ENCODE measurements around the gene ATP8A1.

ATP8A1 gene

DNA sequence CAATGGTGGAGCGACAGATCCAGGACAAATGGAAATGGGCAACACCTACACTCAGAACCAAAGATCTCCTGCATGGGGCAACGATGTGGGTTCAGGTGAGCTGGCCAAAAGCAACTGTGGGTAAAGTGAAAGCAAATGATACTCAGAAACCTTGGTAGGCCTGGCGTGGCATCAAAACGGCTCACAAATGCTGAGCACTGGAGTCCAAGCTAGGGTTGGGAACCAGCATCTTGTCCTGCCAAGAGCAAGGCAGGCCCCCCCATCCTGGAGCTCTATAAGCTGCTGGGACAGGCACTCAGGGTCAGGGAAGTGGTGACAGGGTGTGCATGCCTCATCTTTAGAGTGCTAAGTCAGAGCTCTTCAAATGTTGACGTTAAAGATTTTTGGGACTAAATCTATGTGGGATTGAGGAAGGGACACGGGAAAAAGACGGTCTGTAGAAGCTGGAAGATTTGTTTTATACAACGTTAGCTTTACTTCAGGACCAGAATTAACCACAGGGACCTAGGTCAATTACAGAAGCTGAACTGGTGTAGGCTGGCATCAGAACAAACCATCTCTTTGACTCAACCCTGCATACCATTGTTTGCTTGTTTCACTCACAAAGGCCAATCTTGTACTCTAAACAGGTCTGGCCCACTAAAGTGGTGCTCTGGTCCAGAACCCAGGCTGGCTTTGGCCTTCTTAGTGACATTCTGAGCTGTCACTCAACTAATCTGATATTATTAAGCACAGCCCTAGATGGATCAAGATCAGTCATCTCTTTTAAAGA is 10.7 kb downstream of the ATP8A1 start:
- TF ChIP-seq ZFX (IDR thresholded peaks at IDR 0.05) = no peak
- TF ChIP-seq, protein P1, sequence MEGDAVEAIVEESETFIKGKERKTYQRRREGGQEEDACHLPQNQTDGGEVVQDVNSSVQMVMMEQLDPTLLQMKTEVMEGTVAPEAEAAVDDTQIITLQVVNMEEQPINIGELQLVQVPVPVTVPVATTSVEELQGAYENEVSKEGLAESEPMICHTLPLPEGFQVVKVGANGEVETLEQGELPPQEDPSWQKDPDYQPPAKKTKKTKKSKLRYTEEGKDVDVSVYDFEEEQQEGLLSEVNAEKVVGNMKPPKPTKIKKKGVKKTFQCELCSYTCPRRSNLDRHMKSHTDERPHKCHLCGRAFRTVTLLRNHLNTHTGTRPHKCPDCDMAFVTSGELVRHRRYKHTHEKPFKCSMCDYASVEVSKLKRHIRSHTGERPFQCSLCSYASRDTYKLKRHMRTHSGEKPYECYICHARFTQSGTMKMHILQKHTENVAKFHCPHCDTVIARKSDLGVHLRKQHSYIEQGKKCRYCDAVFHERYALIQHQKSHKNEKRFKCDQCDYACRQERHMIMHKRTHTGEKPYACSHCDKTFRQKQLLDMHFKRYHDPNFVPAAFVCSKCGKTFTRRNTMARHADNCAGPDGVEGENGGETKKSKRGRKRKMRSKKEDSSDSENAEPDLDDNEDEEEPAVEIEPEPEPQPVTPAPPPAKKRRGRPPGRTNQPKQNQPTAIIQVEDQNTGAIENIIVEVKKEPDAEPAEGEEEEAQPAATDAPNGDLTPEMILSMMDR (conservative IDR thresholded peaks at IDR 0.05) = no peak
- H3K27ac ChIP-seq = no peak overlapping the region

DNA sequence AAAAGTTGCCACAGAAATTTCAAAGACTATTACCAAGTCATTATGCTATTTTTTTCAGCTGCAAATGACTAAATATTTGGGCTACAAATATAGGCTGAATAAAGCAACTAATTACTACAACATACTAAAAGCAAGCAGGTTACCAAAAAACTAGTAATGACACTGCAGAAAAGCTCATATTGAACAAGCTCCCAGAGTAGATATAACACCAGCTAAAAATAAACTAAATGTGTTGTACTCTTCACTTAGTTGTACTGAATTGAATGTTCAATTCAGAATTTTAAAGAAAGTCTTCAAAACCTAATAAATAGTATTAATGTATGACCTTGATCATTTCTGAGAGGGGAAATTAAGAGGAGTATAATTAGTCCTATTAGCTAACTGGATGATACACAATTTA is 12.0 kb downstream of the ATP8A1 start:
- H3K27ac ChIP-seq = no peak overlapping the region
- TF ChIP-seq, protein P1 (conservative IDR thresholded peaks at IDR 0.05) = no peak
- TF ChIP-seq ZFX (IDR thresholded peaks at IDR 0.05) = no peak

DNA sequence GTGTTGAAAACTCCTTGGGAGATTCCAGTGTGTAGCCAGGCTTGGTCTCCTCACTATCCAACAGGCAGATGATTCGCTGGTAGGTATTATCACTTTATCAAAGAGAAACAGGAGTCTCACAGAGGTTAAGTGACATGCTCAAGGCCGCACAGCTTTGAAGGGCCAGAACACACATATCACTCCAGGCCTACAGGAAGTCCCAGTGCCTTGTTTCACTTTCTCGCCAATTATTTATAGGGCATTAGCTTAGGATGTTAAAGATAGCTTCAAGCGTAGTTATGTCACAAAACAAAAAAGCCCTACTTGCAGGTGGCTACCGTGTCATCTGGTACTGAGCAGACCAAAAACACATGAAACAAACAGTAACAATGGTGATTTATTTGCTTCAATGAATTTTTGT is 13.2 kb downstream of the ATP8A1 start:
- H3K27ac ChIP-seq = no peak overlapping the region
- TF ChIP-seq, protein P1 (conservative IDR thresholded peaks at IDR 0.05) = no peak
- TF ChIP-seq ZFX (IDR thresholded peaks at IDR 0.05) = no peak

DNA sequence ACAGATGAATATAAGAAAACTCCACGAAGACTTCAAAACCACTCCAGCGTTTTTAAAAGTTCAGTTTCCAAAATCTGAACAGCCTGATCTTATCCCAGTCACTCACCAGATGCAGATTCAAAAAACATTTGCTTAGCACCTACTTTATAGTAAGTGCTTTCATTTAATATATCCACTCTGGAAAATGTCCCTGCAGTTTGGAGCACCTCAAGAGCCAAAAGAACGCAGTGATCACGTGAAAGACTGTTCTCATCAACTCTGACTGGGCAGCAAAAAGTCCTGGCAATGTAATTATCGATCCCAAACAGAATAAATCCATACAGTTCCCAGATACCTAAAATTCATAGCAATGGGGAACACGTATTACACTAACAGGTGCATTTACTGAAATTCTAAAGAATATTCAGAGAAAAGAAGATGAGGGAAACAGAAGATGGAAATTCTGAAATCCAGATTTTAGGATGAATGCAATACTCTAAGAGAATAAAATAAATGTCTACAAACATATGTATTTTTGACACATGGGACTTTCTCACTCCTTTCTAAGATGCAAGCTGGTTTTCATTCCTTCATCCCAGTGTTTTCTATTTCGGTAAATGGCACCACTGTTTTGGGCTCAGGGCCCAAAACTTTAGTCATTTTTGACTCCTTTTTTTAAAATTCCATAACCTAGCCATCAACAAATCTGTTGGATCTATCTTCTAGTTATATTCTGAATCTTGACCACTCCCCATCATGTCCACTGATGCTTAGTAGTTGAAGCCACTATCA is 13.9 kb downstream of the ATP8A1 start:
- no peak for TF ChIP-seq ZFX (IDR thresholded peaks at IDR 0.05)
- TF ChIP-seq, protein P1 (conservative IDR thresholded peaks at IDR 0.05) = no peak
- H3K27ac ChIP-seq = no peak overlapping the region

DNA sequence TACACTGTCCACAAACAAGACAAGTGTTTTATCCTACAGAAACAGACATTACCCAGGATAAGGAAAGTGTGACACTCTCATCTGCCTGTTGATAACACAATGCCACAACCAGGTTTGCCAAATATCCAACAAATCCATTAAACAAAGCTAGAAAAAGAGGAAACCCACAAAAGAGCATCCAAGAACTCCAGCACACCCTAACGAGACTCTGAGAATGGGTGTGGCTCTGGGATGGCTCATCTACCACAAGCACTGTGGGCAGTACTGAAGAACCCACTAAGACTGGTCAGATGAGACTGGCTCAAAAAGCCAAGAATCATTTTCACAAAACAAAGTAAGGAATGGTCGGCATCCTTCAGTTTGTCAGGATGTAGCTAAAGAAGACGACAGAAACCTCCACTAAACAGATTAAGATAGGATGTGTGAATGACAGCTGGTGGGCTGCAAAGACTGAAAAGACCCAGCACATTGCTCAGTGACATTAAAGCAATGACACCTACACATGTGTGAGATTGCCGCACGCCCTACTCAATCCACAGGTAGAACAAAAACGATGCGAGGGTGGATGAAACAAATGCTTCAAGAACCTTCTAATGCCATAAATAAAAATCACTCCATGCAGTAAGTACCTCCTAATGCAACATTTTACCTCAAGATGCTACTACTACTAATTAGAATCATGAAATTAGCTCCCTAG is 14.7 kb downstream of the ATP8A1 start:
- TF ChIP-seq ZFX (IDR thresholded peaks at IDR 0.05) = no peak
- TF ChIP-seq, protein P1 (conservative IDR thresholded peaks at IDR 0.05) = no peak
- H3K27ac ChIP-seq = no peak overlapping the region

DNA sequence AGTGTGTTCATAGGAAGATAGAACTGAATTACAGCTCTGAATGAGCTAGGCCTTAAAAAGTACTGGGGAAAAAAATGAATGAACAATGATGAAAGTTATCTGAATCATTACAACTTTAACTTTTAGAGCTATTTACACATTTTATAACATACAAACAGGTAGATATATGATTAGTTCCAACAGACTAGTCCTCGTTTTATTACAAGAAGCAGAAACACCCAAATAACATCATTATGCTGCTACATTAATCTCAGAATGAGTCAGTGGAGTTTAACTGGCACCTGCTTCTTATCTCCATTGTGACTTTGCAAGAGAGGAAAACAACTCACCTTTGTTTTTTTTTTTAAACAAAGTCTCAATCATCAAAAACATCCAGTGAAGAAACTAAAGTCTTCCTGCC is 15.2 kb downstream of the ATP8A1 start:
- H3K27ac ChIP-seq = no peak overlapping the region
- TF ChIP-seq, protein P1 (conservative IDR thresholded peaks at IDR 0.05) = no peak
- no peak for TF ChIP-seq ZFX (IDR thresholded peaks at IDR 0.05)

DNA sequence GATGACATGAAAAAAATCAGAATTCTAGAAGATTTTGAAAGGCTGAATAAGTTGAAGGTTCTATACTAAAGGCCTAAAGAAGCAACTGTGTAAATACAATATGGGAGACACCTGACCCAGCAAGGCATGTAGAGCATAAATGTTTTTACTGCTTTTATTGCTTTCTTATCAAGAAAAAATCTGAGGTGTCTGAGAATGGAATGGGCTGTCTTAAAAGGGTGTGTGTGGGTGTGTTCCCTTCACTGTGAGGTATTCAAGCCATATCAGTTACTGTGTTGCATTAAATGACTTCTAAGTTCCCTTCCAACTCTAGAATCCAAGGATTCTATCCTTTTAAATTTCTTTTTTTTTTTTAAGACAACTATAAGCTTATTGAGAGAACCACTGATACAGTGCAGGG is 15.7 kb downstream of the ATP8A1 start:
- TF ChIP-seq, protein P1 (conservative IDR thresholded peaks at IDR 0.05) = no peak
- no peak for TF ChIP-seq ZFX (IDR thresholded peaks at IDR 0.05)

More for the DNA sequence above, 15.7 kb downstream of the ATP8A1 start:
- H3K27ac ChIP-seq = no peak overlapping the region
